ENCODE results near the gene DGKD.

DNA sequence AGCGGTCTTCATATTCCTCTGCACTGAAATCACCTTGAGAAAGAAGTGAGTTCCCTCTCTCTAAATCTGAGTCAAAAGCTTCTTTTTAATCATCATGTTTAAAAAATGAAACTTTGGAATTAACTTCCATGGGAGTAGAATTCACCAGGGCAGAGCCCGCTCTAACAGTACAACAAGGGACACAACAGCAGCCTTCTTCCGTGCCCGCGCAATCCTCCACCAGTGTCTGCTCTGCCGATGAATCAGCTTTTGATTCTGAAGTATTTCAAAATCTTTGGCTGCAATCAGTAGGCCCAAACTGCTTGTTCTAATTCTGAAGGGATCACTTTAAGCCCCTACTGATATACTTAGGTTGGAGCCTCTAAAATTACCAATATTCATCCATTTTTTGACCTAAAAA, 135.4 kb downstream of the DGKD start:
- TF ChIP-seq, protein P1, sequence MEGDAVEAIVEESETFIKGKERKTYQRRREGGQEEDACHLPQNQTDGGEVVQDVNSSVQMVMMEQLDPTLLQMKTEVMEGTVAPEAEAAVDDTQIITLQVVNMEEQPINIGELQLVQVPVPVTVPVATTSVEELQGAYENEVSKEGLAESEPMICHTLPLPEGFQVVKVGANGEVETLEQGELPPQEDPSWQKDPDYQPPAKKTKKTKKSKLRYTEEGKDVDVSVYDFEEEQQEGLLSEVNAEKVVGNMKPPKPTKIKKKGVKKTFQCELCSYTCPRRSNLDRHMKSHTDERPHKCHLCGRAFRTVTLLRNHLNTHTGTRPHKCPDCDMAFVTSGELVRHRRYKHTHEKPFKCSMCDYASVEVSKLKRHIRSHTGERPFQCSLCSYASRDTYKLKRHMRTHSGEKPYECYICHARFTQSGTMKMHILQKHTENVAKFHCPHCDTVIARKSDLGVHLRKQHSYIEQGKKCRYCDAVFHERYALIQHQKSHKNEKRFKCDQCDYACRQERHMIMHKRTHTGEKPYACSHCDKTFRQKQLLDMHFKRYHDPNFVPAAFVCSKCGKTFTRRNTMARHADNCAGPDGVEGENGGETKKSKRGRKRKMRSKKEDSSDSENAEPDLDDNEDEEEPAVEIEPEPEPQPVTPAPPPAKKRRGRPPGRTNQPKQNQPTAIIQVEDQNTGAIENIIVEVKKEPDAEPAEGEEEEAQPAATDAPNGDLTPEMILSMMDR (IDR thresholded peaks at IDR 0.05): no peak
- no peak for TF ChIP-seq POLR2AphosphoS5 (IDR thresholded peaks at IDR 0.05)

Measured in prostate gland (tissue), 2 donors.